Effector CD8-positive, alpha-beta T cell (primary cell): ENCODE measurements around the gene R3HDM4.
"Not testable (repeated sequence)": the region's sequence is repeated elsewhere in the genome, so short reads cannot be mapped to it uniquely, and the experiment has no call there.

Experiments used
- DNase-seq: peaks from one replicate; lab custom pipeline; 2025; lab: John Stamatoyannopoulos, UW

Gene R3HDM4

DNA sequence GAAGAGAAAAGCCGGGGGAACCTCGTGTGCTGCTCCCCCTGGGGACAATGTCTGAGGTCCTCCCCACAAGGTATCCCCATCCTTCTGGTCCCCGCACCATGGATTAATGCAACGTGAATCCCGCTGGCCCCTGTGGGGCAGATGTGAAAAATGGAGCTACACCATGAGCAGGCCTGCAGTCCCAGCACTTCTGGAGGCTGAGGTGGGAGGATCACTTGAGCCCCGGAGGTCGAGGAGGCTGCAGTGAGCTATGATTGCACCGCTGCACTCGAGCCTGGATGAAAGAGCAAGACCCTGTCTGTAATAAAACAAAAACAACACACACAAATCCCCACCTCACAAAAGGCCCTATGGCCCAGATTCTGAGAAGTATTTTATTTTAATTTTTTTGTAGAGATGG, 54.7 kb downstream of the R3HDM4 start:
- no peak for DNase-seq

DNA sequence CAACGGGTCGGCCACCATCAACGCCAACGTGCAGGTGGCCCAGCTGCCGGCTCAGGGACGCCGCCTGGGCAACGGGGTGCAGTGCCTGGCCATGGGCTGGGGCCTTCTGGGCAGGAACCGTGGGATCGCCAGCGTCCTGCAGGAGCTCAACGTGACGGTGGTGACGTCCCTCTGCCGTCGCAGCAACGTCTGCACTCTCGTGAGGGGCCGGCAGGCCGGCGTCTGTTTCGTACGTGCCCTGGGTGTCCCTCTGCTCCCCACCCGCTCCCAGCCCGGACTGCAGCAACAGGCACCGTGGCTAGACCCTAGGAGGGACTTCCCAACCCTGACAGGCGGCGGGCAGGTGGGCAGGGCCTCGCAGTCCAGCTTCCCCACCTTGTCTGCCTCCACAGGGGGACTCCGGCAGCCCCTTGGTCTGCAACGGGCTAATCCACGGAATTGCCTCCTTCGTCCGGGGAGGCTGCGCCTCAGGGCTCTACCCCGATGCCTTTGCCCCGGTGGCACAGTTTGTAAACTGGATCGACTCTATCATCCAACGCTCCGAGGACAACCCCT, 57.4 kb downstream of the R3HDM4 start:
- no peak for DNase-seq

DNA sequence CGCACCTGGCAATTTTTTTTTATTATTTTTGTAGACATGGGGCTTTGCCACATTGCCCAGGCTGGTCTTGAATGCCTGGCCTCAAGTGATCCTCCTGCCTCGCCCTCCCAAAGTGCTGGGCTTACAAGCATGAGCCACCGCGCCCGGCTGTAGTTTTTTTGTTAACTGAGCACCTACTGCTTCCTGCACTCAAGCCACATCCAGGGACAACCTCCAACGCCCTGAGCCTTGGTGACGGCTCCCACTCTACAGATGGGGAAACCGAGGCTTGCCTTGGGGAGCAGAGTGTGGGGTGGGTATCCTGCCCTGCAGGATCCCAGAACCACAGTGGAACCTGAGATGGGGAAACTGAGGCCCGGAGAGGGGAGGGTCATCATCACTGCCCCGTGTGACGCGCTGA, 57.9 kb downstream of the R3HDM4 start:
- DNase-seq, result no peak

DNA sequence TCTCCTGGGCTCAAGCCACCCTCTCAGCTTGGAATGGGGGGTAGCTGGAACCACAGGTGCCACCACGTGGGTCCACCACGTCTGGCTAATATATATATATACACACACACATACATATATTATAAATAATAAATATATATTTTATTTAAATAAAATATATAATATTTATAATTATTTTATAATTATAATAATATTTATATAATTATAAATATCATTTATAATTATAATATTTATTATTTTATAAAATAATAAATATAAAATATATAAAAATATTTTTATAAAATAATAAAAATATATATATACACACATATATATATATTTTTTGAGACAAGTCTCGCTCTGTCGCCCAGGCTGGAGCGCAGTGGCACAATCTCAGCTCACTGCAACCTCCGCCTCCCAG, 58.5 kb downstream of the R3HDM4 start:
- DNase-seq, result no peak

DNA sequence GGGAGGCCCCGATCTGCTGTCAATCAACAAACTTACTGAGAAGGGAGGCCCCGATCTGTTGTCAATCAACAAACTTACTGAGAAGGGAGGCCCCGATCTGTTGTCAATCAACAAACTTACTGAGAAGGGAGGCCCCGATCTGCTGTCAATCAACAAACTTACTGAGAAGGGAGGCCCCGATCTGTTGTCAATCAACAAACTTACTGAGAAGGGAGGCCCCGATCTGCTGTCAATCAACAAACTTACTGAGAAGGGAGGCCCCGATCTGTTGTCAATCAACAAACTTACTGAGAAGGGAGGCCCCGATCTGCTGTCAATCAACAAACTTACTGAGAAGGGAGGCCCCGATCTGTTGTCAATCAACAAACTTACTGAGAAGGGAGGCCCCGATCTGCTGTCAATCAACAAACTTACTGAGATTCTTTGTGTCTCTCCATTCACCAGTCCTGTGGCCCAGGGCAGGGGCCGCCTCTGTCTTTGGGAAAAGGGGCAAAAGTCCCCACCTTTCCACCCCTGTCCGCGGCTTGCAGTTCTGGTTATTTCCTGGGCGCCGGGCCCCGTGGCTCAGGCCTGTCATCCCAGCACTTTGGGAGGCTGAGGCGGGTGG, 59.3 kb downstream of the R3HDM4 start:
- DNase-seq, result not testable (repeated sequence)

DNA sequence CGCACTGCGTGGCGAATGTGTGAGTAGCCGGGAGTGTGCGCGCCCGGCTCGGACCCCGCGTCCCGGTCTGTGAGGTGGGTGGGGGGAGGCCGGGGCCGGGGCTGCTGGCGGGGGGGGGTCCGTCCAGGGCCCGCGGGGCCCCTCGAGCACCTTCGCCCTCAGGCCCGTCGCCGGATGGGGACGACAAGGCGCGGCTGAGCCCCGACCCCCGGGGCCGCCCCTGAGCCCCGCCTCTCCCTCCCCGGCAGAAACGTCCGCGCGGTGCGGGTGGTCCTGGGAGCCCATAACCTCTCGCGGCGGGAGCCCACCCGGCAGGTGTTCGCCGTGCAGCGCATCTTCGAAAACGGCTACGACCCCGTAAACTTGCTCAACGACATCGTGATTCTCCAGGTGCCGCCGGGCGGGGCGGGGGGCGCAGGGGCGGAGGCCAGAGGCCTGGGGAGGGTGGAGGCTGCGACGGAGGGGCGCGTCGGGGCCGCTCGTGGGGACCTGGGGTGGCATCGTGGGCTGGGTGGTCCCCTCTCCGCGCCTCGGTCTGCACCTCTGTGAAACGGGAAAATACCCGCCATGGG, 59.9 kb downstream of the R3HDM4 start:
- DNase-seq, result no peak

DNA sequence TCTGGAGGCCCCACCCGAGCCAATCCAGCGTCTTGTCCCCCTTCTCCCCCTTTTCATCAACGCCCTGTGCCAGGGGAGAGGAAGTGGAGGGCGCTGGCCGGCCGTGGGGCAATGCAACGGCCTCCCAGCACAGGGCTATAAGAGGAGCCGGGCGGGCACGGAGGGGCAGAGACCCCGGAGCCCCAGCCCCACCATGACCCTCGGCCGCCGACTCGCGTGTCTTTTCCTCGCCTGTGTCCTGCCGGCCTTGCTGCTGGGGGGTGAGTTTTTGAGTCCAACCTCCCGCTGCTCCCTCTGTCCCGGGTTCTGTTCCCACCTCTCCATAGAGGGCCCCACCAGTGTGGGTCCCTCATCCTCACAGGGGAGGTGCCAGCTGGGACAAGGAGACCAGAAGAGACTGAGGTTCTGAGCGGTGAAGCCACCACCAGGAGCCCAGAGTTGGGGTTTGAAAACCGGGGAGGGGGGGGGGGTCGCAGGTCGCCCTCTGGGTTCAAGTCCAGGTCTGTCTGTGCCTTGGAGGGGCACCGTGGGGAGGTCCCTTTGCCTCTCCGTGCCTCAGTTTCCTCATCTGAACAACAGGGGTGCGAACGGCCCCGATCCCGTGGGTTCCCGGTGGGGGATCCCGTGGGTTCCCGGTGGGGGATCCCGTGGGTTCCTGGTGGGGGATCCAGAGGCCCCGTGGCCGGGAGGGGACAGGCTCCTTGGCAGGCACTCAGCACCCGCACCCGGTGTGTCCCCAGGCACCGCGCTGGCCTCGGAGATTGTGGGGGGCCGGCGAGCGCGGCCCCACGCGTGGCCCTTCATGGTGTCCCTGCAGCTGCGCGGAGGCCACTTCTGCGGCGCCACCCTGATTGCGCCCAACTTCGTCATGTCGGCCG, 60.6 kb downstream of the R3HDM4 start, which contains the start of gene ELANE:
TSS of gene ELANE (plus strand) at position 168 of the 878 bp plus-strand sequence. CDS start at position 194, 26 bp downstream.
- no peak for DNase-seq

DNA sequence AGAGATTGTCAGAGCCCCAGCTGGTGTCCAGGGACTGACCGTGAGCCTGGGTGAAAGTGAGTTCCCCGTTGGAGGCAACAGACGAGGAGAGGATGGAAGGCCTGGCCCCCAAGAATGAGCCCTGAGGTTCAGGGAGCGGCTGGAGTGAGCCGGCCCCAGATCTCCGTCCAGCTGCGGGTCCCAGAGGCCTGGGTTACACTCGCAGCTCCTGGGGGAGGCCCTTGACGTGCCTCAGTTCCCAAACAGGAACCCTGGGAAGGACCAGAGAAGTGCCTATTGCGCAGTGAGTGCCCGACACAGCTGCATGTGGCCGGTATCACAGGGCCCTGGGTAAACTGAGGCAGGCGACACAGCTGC, 62.1 kb downstream of the R3HDM4 start:
- DNase-seq, result no peak

DNA sequence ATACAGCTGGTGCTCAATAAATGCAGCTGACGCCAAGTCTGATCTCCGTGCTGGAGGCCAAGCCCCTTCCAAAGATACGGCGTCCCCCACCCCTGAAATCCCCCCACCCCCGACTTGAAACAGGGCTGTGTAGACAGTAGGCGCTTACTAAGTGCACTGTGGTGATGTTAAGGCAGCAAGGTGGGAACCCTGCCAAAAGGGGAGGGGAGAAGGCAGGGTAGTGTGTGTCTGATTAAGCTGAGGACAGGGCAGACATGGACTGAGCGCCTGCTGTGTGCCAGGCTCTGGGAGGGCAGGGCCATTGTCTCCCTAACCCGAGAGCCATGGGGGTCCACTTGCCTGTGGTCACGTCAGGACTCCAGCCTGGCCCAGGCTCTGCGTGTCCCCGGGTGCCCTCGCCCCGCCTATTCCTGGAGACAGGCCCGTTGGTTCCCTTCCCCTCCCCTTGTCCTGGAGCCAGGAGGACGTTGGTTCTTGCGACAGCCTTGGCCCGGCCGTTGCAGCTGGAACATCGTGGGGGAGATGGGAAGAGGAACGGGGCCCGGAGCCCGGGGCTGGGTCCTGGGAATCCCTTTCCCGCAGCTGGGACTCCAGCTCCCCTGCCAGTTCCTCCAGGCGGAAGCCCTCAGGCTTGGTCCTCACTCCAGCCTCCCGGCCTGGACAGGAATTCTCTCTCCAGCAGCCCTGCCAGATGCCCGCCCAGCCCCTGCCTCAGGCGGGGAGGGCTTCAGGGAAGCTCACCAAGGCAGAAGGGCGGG, 62.6 kb downstream of the R3HDM4 start:
- no peak for DNase-seq

DNA sequence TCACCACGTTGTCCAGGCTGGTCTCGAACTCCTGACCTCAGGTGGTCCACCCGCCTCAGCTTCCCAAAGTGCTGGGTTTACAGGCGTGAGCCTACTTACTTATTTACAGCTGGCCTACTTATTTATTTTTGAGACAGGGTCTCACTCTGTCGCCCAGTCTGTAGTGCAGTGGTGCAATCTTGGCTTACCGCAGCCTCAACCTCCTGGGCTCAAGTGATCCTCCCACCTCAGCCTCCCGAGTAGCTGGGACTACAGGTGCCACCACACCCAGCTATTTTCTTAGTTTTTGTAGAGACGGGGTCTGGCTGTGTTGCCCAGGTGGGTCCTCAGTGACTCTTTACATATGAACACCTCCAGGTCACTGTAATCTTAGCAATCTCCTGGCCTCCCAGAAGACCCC, 63.8 kb downstream of the R3HDM4 start:
- not testable (repeated sequence) for DNase-seq

DNA sequence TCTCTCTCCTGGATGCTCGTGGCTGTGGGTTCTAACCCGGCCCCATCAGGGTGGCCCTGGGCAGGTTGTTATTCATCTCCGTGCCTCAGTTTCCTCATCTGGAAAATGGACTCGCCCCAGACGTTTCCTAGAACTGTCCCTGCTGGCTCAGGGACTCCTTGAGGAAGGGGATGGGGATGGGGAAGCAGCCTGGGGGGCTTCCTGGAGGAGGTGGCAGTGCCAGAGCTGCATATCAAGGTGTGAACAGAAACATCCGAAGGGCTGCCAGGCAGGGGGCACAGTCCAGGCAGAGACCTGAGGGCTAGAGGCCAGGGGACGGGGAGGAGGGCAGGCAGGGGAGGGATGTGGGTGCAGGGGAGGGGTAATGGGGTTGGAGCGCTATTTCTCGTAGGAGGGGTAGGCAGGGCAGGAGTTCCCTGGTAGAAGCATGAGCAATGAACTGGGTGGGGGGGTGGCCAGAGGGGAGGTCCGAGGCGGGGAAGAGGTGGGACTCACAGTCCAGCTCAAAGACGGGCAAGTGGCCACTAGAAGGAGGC, 64.6 kb downstream of the R3HDM4 start:
- DNase-seq, result no peak
